ENCODE measurements around the gene TBC1D21. TPM values are rescaled to one million over a fixed set of nuclear protein-coding genes. Genes with fewer than 3 reads are reported as not detected.

Gene TBC1D21
- total and polyA plus RNA-seq, 9 donors: not detected

GRCh38 chr15:73867956-73868355, 5.4 kb upstream of the TBC1D21 start:
- Histone ChIP-seq H3K4me1 (ENCODE audit: insufficient read depth) (peaks cover 19% of the 10 kb centered on the region), H3K4me3 (no peak overlapping the region), H3K36me3 (no peaks in the 10 kb centered on the region), H3K27me3 (no peaks in the 10 kb centered on the region), H3K9me3 (no peaks in the 10 kb centered on the region), H3K27ac (no peak overlapping the region)
- peak; percentile 46 to 90 (median 57) for DNase-seq
- TF ChIP-seq POLR2A (IDR thresholded peaks at IDR 0.05): no peak
- no peak for TF ChIP-seq EP300 (IDR thresholded peaks at IDR 0.05)
- TF ChIP-seq CTCF (IDR thresholded peaks at IDR 0.05): no peak
- intact Hi-C loops (cut with DNase I): no loop called here
- 24 to 35% (median 26%) methylated on average over 2 of the region's 2 CpGs for WGBS, 3 donors

- intact Hi-C loops (cut with DNase I): no loop called here
- 78 to 87% (median 86%) methylated on average over 6 of the region's 6 CpGs for WGBS, 3 donors
- Histone ChIP-seq H3K4me3 (no peak overlapping the region), H3K27ac (no peak overlapping the region), H3K36me3 (no peaks in the 10 kb centered on the region), H3K9me3 (no peaks in the 10 kb centered on the region), H3K4me1 (ENCODE audit: insufficient read depth) (peaks cover 19% of the 10 kb centered on the region), H3K27me3 (no peaks in the 10 kb centered on the region)
- DNase-seq: no peak
- no peak for TF ChIP-seq POLR2A (IDR thresholded peaks at IDR 0.05)
- TF ChIP-seq EP300 (IDR thresholded peaks at IDR 0.05): no peak
- no peak for TF ChIP-seq CTCF (IDR thresholded peaks at IDR 0.05)
Observed at GRCh38 chr15:73869216-73869995, 4.0 kb upstream of the TBC1D21 start.

- TF ChIP-seq CTCF (IDR thresholded peaks at IDR 0.05) (no peak), POLR2A (IDR thresholded peaks at IDR 0.05) (no peak), EP300 (IDR thresholded peaks at IDR 0.05) (no peak)
- 40 to 46% (median 44%) methylated on average over 17 of the region's 17 CpGs for WGBS, 3 donors
- Histone ChIP-seq H3K9me3 (no peaks in the 10 kb centered on the region), H3K36me3 (no peaks in the 10 kb centered on the region), H3K27ac (no peak overlapping the region), H3K4me1 (ENCODE audit: insufficient read depth) (peaks cover 19% of the 10 kb centered on the region), H3K27me3 (no peaks in the 10 kb centered on the region), H3K4me3 (no peak overlapping the region)
- intact Hi-C loops (cut with DNase I): no loop called here
- DNase-seq: peak; percentile 39 to 94 (median 62)
Observed at GRCh38 chr15:73870700-73871408, 2.5 kb upstream of the TBC1D21 start.

- Histone ChIP-seq H3K27me3 (no peaks in the 10 kb centered on the region), H3K4me3 (no peak overlapping the region), H3K36me3 (no peaks in the 10 kb centered on the region), H3K4me1 (ENCODE audit: insufficient read depth) (peaks cover 13% of the 10 kb centered on the region), H3K27ac (no peak overlapping the region), H3K9me3 (no peaks in the 10 kb centered on the region)
- DNase-seq: no peak
- TF ChIP-seq POLR2A (IDR thresholded peaks at IDR 0.05): no peak
- intact Hi-C loops (cut with DNase I): no loop called here
- 73 to 78% (median 76%) methylated on average over 5 of the region's 5 CpGs for WGBS, 3 donors
Observed at GRCh38 chr15:73872346-73872745, 1.0 kb upstream of the TBC1D21 start.

All from ovary (tissue), 9 donors.